Measurements from ENCODE around the gene SINHCAF.

SINHCAF gene

DNA sequence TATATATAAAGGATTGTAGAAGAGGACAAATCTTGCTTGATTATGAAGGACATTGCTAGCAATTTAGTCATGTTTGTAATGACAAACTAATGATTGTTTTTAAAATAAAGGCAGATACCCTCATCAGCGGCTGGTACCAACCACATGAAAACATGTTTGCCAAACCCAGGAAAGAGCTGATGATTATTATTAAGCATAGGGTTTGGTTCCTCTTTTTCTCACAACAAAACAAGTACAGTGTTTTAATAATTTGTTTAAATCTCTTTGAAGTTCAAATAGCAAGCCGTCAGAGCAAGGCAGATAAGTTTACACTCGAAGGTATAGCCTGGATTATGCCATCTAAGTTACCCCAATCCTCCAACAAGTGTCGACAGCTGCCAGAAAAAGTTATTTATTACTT lies 5.3 kb upstream of the SINHCAF start:
- no peak overlapping the region for H3K4me3 ChIP-seq (ENCODE audit: low read length)
- DNase-seq (ENCODE audit: low read depth) = no peak
- no peak for TF ChIP-seq CTCF (conservative IDR thresholded peaks at IDR 0.05; ENCODE audit: low read length)

DNA sequence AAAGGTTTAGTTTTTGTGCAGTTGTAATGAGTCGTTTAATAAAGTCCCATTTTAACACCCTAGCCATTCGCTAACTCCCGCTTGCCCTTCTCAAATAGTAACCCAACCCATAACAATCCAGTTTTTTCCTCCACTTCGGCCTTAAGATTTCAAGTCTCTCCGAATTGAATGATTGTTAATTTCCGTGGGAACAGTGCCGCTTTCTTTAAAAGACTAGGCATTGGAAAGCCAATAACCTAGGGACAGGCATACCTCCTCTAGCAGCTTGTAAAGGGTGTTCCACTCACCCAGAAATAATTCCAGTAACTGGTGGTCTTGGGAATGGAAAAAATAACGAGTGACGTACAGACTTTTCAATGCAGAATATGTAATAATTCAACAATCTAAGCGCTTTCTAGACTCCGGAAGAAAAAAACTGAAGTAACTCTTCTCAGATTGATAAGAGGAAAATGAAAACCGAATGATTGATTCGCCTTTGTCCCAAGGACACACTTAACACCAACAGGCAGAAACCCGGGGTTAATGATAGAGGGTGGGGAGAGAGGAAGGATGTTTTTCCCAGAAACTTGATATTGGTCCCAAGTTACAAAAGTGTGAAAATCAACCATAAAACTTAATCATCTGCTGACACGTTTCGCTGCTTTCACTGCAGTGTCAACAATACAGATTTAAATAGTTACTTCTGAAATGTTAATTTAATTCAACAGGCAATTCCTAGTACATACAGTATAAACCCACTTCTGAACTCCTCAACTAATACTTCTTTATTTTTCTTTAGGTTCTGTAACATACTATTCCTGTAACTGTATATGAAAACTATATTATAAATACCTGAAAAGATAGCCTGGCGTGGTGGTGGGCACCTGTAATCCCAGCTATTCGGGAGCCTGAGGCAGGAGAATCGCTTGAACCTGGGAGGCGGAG lies 1.0 kb upstream of the SINHCAF start:
- DNase-seq (ENCODE audit: low read depth) = no peak
- H3K4me3 ChIP-seq (ENCODE audit: low read length) = peak overlapping the region; percentile 87
- no peak for TF ChIP-seq CTCF (conservative IDR thresholded peaks at IDR 0.05; ENCODE audit: low read length)

DNA sequence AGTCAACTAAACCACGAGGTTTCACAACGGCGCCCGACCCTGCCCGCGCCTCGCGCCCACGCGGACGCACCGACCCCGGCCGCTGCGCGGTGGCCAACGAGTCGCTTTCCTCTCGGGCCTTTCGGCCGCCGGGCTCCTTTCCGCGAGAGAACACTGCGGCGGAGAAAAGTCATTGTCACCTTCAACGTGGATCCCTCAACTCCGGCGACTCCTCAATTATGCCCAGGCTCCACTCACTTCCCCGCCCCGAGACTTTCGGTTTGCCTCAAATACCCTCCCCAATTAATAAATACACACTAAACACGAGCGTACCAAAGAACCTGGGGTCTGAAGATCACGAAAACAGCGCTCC lies 450 bp downstream of the SINHCAF start:
- no peak for TF ChIP-seq CTCF (conservative IDR thresholded peaks at IDR 0.05; ENCODE audit: low read length)
- no peak for DNase-seq (ENCODE audit: low read depth)
- peak overlapping the region; percentile 87 for H3K4me3 ChIP-seq (ENCODE audit: low read length)

DNA sequence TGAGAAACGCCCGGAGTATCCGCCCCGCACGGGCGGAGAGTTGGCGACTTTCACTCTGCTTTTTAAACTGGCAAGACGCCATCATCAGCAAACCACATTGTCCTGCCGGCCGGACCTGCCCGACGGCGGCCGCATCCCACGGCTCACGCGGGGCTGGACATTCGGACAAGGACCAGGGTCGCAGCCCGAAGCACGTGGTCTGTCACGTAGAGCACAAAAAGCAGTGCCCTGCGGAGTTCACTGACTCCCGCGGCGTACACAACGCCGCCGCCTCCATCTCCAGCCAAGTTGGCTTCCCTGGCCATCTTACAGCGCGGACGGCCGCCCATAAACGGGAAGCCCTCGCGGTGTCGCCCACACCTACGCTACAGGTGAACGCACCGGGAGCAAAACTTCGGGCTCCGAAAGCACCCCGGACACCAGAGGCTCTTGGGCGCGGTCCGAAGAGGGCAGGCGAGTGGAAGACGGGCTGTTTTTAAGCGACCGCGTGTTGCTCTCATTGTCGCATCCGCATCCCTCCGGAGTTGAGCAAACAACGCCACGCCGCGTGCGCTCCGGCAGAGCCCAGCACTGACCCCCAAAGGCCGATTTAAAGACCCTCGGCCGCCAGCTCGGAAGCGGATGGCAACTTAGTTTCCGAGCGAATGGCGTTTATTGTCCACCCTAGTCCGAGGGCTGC lies 966 bp downstream of the SINHCAF start:
- peak; percentile 35 for DNase-seq (ENCODE audit: low read depth)

DNA sequence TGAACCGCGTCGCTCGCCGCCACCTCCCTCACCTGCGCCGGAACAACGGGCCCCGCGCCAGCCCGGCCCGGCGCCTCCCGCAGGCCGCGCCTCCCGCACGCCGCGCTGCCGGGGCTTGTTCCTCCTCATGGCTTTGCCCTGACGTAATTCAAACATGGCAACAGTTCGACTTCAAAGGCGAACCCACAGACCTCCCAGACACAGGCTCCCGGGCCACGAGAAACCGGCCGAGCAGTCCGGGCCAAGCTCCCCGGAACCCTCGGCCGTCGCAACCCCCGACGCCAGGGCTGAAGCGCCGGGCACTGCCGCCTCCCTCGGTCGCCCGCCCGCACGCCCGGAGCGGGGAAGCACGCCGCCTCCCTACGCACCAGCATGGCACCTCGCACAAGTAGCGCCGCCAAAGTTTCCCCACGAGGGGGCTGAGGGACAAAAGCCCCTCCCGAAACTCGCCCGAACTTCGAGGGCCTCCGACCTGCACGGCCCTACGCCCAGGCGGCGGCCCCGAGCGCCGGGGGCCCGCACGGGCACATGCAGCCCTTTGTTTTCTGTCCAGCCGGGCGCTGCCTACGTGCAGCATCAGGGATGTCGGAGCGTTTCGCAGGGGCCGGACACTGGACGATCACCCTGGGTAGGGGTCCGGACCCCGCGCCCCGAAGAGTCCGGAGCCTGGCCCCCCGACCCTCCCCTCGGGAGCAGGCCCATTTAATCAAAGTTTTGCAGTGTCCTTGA lies 1.7 kb downstream of the SINHCAF start:
- DNase-seq (ENCODE audit: low read depth) = peak; percentile 69

More for the DNA sequence above, 966 bp downstream of the SINHCAF start:
- TF ChIP-seq CTCF (conservative IDR thresholded peaks at IDR 0.05; ENCODE audit: low read length) = no peak
- H3K4me3 ChIP-seq (ENCODE audit: low read length) = peak overlapping the region; percentile 87

More for the DNA sequence above, 1.7 kb downstream of the SINHCAF start:
- peak overlapping the region; percentile 87 for H3K4me3 ChIP-seq (ENCODE audit: low read length)
- no peak; the same call in 1 of the 2 replicates for TF ChIP-seq CTCF (conservative IDR thresholded peaks at IDR 0.05; ENCODE audit: low read length)
